ENCODE data around the gene GPR171.
"Not testable (repeated sequence)": the region's sequence is repeated elsewhere in the genome, so short reads cannot be mapped to it uniquely, and the experiment has no call there.

GPR171 gene, protein sequence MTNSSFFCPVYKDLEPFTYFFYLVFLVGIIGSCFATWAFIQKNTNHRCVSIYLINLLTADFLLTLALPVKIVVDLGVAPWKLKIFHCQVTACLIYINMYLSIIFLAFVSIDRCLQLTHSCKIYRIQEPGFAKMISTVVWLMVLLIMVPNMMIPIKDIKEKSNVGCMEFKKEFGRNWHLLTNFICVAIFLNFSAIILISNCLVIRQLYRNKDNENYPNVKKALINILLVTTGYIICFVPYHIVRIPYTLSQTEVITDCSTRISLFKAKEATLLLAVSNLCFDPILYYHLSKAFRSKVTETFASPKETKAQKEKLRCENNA

DNA sequence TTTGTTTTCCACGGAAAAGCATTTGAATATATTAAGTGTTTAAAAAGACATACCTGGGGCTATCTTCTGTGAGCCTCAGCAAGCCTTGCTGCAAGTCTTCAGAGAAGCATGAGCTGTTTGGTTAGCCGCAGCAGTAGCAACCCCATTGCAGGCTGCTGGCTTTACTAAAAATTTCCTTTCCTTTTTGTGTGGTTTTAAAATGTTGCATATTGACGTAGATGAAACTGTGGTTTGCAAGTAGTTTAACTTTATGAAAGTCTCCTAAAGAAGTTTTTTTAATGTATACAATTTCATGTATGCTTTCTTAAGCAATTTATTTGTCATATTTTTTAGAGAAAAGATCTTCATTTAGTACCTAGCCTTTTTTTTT is at the start of gene GPR171:
TSS of gene GPR171 (minus strand) at position 166 of the 370 bp plus-strand sequence. CDS start 3,830 bp downstream, outside the sequence.
- peak; percentile 89 for DNase-seq

DNA sequence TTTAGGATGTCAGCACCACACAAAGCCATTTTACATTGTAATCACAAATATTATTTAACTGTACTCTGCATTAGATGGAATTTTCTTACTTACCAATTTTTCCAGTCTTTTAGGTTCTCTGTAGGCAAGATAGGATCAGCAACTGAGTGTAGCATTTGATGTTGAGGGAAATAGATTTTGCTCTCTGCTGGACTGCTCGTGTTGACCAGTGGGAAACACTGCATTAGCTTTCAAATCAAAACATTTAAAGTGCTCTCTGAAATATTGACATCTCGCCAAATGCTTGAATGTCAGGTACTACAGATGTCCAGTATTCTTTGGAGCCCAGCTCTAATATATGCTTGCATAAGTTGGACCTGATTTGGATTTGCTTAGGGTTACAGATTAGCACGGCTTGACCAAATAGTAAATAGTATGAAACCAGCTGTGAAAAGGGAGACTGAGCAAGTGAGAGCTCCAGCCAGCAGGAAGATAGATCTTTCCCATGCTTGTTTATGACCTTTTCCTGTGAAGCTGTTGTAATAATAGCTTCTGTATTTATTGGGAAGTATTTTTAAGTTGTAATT is 45.8 kb upstream of the GPR171 start:
- no peak for DNase-seq

DNA sequence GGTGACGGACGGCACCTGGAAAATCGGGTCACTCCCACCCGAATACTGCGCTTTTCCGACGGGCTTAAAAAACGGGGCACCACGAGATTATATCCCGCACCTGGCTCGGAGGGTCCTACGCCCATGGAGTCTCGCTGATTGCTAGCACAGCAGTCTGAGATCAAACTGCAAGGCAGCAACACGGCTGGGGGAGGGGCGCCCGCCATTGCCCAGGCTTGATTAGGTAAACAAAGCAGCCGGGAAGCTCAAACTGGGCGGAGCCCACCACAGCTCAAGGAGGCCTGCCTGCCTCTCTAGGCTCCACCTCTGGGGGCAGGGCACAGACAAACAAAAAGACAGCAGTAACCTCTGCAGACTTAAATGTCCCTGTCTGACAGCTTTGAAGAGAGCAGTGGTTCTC is 39.0 kb upstream of the GPR171 start:
- not testable (repeated sequence) for DNase-seq

DNA sequence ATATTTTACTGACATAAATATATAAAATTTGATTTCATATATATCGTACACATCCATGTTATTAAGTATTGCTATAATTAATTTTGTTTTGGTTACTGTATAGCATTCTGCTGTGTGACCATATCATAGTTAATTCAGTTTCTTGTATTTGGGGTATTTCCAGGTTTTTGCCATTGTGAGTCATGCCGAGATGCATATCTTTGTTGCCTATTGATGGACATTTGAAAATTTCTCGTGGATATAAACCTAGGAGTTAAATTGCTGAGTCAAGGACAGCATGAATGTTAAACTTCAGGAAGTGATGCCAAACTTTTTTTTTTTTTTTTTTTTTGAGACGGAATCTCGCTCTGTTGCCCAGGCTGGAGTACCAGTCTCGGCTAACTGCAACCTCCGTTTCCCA is 33.7 kb upstream of the GPR171 start:
- DNase-seq: no peak

DNA sequence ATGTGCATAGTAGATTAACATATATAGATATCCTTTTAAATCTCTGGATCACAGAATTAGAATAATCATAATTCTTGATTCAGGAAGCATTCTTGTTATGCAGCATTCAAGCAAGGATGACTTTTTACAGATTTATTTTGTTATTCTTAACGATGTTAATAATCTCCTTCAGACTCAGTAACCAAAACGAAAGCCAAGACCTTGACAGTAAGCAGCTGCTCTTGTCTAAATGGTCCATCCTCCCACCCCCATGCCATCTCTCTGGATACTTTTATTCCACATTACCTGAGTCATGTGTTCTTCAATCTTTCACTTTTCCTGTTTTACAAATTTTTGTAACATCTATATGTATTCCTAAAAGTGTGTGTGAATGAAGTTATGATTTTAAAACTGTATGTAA is 33.3 kb upstream of the GPR171 start:
- DNase-seq: no peak

DNA sequence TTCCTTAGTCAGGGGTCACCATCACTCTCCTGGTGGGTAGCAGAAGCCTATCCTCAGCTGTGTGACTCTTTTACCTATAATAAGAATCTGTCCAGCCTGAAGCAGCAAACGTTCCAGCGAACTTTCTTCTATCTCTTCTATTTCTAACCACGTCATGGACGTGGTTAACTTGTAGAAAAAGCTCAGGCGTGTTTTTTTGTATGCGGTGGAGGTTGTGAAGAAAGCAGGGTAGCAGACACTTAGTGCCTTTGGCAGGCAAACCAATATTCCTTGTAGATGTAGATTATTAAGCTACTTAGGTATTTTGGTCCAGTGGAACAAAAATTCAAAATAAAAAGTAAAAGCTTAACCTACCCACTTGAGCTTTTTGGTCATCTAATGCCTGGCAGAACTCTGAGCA is 31.8 kb upstream of the GPR171 start:
- no peak for DNase-seq

DNA sequence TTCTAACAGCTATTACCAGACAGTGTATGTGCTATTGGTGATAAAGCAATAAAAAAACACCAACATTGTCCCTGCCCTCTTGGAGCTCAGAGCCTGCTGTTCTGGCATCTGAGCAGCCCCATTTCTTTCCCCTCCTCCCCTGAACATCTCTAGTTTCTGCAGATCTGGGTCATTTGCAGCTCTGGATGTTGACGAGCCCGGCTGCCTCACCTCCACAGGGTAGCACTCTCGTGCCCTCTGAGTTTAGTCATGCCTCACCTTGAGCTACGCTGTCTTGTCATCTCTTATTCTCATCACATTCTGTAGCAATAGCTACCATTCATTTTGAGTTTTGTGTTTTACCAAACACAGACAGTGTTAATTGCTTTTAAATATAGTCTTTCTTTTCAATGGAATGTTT is 30.0 kb upstream of the GPR171 start:
- DNase-seq: no peak

DNA sequence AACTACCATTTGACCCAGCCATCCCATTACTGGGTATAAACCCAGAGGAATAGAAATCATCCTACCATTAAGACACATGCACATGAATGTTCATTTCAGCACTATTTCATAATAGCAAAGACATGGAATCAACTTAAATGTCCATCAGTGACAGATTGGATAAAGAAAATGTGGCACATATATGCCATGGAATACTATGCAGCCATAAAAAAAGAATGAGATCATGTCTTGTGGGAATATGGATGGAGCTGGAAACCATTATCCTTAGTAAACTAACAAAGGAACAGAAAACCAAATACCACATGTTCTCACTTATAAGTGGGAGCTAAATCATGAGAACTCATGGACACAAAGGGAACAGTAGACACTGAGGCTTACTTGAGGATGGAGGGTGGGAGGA is 29.4 kb upstream of the GPR171 start:
- not testable (repeated sequence) for DNase-seq

DNA sequence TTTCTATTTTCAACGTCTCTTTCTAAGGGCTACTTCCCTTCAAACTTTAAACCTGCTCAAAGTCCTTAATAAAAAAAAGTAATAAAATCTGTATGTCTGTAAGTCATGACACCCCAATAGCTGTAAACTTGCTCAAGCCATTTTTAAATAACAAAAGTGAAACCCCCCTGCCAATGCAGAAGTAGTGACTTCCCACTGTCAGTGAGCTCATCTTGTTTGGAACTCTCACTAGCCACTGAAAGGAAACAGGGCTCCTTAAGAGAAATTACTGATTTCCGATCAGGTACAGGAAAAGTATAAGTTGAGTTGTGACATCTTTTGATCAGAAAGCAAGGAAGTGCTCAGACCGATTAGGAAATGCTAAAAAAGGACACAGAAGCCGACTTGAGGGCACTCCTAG is 27.6 kb upstream of the GPR171 start:
- peak; percentile 43 for DNase-seq

DNA sequence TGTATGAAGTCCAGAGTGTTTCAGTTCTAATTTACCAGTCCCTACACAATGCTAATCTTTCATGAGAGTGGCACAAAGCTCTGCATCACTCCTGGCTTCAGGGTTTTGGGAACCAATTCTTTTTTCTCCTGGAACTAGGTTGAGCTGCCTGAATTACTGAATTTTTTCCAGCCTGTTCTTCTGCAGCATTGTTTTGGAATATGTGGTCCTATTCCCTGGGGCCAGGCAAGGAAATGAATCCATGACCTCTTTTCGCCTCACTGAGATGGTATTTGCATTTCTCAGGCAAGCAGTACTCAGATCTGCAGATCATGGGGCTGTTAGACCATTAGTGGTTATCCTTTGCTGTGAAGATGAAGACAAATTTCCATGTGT is 25.6 kb upstream of the GPR171 start:
- DNase-seq: no peak

DNA sequence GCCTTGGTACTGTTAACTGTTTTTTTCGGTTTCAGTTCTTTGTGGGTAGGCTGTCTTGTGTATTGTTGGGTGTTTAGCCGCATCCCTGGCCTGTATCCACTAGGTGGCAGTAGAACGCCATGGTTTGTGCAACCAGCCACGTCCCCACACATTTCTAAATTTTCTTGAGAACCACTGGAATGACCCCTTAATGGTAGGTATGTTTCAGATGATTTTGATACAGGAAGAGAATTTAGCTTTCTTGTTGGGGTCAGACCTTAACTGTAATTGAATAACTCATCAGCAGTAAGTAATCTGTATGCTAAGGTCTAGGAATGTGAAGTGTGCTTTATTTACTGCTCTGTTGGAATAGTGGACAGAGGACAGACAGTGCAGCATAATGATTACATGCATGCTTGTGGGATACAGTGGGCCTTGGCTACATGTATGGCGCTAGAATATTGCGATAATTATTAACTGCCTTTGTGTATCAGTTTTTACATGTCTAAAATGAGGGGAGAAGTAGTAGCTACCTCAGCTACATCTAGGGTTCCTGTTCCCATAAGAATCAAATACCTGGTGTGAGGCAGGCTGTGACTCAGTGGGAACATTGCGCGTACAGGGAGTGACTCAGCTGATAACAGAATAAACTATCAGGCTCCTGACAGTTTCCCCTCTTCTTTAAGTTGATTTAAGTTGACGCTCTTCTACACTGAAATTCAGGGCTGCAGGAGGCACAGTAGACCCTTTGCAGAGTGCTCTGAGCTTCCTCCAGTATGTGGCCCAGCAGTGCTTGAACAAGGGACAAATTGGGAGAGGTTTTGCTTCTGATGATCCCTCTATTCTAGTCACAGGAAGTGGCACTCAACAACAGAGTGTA is 25.0 kb upstream of the GPR171 start:
- DNase-seq: peak; percentile 92

DNA sequence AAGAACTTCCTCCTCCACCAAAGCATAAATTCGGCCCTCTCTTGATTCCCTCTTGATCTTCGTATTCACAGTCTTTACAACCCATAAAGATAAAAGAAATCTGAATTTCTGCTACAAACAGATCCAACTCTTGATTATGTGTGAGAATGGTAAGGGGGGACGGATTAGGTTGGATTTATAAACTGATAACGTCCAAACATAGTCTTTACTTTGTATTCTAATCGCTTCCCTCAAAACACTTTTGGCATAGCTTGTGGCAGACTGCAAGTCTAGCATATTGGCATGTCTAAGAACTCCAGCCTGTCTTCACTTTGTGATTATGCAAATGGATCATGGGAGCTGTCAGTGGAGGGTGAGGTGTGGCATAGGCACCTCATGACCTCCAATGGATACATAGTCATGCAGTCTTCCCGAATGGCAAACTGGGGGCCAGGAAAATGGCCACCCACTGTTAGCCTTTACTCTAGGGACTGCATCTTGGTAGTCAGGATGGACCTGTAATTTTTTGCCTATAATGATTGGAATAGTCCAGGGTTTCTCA is 24.3 kb upstream of the GPR171 start:
- DNase-seq: no peak

DNA sequence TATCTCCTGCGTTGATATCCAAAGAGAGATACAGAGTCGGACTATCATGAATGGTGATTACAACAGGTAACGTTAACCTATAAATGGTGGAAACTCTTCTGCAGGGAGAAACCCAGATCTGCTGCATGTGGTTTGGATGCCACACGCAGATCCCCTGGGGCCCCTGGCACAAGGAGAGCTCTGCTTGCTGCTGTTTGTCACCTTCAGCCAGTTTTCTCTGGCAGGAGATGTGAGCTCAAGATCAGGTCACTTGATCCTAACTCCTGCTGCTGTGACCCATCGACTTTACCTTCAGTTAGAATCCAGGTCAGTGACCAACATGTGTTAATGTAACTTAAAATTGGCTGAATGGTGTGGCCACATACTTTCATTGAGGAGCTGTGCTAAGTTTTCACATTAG is 23.8 kb upstream of the GPR171 start:
- DNase-seq: no peak

DNA sequence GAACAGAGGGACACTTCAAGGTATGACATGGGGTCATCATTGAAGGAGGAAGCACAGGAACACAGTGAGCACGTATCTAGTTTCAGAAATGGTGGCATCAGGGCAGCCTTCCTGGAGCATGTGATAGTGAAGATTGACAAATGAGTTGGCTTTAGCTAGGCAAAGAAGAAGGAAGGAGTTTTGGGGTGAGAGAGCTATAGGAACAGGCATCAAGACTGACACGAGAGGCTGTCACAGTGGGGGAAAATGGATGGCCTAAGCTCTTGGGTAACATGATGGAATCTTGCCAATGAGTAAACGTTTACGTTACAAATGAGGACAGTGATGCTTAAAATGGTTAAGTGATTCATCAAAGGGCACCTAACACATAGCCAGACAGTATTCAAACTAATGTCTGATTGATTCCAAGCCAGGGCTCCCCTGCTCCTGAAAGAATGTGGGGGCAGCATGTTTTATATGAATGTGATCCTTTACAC is 23.1 kb upstream of the GPR171 start:
- DNase-seq: no peak

DNA sequence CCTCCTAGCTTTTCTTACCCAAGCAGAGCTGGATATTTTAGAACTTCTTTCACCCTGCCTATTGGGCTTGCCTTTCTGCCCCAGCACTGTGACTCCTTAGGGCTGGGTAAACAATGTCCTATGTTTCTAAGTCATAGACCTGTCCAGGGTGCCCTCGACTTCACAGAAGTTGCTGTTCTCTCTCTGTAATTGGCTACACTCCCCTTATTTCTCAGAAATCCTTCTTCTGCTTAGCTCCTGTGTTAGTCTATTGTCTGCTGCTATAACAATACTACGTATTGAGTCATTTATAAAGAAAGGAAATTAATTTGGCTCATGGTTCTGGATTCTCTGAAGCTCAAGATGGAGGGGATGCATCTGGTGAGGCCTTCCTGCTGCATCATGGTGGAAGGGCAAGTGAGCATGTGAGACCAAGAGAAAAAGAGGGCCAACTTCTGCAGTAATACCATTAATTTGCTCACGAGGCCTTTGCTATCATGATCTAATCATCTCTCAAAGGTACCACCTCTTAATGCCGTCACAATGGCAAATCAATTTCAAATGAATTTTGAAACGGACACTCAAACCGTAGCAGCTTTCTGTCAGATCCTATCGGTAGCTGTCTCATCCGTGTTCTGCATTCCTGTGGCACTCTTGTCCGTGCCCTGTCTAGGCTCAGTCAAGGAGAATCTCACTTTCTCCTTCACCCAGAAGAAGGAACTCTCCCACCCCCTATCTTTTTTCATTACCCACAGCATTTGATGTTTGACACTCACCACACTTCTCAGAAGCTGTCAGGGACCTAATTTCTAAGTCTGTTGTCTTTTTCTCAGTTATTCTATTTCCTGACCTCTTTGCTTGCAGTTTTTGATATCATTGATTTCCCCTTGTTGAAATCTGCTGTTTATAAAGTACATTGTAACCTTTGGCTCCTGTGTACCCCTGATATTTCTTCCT is 22.3 kb upstream of the GPR171 start:
- DNase-seq: no peak

DNA sequence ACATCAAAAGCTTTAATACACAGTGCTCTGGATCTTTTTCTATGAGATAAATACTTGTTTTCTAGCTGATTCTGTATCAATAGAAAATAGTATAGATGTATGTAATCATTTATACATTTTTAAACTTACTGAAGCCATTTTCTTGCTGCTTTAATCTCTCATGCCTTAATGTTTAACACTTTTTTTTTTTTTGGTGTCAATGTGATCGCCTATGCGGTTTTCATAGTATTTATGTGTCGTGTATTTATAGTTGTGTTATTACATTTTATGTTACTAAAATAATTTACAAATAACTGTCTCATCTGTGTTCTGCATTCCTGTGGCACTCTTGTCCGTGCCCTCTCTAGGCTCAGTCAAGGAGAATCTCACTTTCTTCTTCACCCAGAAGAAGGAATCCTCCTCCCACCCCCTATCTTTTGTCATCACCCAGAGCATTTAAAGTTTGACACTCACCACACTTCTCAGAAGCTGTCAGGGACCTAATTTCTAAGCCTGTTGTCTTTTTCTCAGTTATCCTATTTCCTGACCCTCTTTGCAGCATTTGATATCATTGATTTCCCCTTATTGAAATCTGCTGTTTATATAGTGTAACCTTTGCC is 21.4 kb upstream of the GPR171 start:
- no peak for DNase-seq

DNA sequence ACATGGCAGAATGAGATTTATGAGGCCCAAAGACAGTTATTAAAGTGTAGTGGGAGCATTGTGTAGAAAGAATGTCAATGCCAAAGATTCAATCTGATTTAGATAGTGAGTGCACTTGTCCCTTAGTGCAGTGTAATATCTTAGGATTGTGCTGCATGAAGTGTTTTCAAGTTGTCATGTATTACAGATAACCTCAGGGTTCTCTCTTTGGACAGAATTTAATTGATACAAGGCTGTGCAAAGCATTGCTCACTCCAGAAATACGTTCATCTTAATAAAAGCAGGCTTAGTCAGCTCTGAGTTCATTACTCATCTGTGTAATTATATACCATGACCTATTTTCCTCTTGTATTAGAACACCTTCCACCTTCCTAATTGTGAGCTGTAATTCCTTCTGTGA is 16.0 kb upstream of the GPR171 start:
- DNase-seq: no peak

DNA sequence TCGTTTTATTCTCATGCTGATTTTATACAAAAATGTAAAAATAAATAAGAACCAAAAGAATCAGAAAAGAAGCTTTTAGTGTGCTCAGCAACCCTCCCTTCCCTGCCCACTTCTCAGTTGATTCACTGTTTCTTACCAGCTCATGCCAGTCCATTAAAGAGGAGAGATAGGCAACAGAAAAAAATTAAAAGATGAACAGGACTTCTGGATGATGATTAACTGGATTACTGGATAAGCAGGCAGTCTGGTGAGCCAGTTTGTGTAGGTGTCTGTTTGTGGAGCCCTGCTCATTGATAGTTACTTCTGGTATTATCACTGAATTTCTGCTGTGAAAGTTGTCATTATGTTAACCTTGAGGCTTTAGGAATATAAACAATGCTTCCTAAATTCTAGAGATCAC is 15.1 kb upstream of the GPR171 start:
- no peak for DNase-seq

DNA sequence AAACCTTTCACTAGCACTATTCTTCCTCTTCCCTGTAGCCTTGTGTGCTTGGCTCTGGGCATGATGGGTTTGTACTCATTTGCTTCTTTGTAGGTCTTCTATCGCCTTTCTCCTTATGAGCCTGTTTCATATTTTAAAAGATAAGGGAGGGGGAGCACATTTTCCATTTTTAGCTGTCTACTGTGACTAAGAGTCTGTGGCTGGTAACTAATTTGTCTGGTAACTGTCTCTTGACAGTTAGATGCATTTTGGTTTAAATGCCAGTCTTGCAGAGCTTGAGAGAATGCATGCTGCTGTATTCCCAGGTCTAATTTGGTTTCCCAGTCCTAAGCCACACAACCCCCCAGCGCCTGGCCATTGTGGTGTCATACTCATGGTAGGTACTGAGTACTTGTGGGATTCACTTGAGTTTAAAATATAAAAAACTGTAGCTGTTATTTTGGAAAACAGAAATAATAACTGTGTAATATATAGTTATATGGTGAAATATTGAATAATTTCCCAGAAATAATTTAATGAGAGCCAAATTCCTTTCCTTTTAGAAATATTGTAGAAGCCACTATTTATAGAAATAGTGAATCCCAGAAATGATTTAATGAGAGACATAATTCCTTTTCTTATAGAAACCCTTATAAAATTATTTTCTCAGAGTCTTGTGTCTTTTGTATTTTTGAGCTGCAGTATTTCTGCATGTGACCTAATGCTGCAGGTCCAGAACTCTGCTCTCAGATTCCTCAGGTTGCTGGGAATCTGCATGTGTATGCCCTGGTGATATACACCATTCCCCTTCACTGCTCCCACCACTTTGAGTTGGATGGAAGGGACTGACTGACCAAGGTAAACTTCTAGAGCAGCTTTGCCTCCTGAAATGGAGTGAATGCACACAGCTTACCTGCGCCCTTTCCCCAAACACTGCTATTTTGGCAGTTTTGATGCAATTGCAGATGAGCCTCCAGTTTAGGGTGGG is 13.9 kb upstream of the GPR171 start:
- DNase-seq: no peak

DNA sequence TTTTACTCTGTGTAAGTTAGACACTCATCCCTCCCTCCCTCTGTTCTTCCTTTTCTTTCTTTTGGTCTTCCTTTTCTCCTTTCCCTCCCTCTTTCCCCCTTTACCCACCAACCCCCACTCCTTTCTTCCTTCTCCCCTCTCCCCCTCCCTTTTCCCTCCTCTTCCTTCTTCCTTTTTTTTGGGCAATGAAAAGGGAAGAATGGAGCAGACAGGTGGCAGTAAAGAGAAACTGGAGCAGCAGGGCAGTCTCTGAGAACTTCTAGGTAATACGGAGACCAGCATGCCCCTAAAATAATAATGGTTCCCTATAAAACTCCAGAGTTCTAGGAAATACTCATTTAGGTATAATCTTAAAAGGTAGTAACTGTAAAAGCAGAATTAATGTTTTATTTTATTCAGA is 11.4 kb upstream of the GPR171 start:
- no peak for DNase-seq

DNA sequence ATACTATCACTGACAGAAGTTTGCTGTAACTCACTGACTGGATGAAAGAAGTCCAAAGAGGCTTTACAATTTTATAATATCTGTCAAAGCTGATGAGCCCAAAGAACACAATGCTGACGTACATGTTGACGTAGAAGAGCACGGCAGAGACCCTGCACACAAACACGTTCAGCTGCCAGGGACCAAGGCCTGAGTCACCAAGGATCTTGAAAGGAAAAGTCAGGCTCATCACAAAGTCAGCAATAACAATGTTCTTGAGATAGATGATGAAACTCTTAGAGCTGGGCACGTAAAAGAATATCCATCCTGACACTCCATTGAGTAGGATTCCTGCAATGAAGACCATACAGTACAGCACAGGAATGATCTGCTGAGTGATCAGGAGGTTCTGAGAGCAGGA is 10.9 kb upstream of the GPR171 start:
- no peak for DNase-seq
